CD14-positive monocyte (primary cell): ENCODE data around the gene PIK3AP1. TPM values are rescaled to one million over a fixed set of nuclear protein-coding genes. Genes with fewer than 3 reads are reported as not detected.

ENCODE experiments used
- DNase-seq, 3 donors: peaks; one replicate each; pipeline ENCODE4 v3.0.0-alpha.2; 2011 to 2022
- H2AFZ ChIP-seq: 2 replicates; pipeline ENCODE4 v1.6.0; 2012; ENCODE audit warnings: mild to moderate bottlenecking, low read depth, low read length, inconsistent platforms; ENCODE audit not compliant: insufficient read depth, poor library complexity, severe bottlenecking
- H3K27ac ChIP-seq, 2 donors: 1 replicate in 1 of 2; 2 replicates in 1 of 2; pipeline ENCODE4 v1.5.1; 2012 to 2013; ENCODE audit warnings: low read length in 2 of 2, control low read depth in 1 of 2, inconsistent platforms in 1 of 2, low read depth in 1 of 2, mild to moderate bottlenecking in 1 of 2
- H3K27me3 ChIP-seq, 2 donors: one replicate each; pipeline versions ENCODE4 v1.6.0 to v1.6.1; 2011 to 2013; ENCODE audit warnings: low read length in 2 of 2; ENCODE audit not compliant: control insufficient read depth in 2 of 2, insufficient read depth in 2 of 2
- H3K36me3 ChIP-seq, 2 donors: replicated peaks in 1 of 2; 1 replicate in 1 of 2; 2 replicates in 1 of 2; pipeline versions ENCODE4 v1.5.1 to v1.6.1; 2012 to 2013; ENCODE audit warnings: low read length in 2 of 2, control low read depth in 1 of 2, inconsistent platforms in 1 of 2, mild to moderate bottlenecking in 1 of 2; ENCODE audit not compliant: insufficient read depth in 2 of 2, control insufficient read depth in 1 of 2
- H3K4me1 ChIP-seq, 2 donors: 1 replicate in 1 of 2; 2 replicates in 1 of 2; pipeline versions ENCODE4 v1.5.1 to v1.6.1; 2012 to 2013; ENCODE audit warnings: low read length in 2 of 2, control low read depth in 1 of 2, inconsistent platforms in 1 of 2, mild to moderate bottlenecking in 1 of 2, moderate library complexity in 1 of 2; ENCODE audit not compliant: insufficient read depth in 2 of 2, control insufficient read depth in 1 of 2
- H3K4me2 ChIP-seq: replicated peaks from 2 replicates; pipeline ENCODE3; 2012; ENCODE audit warnings: low read length, moderate library complexity, mild to moderate bottlenecking; ENCODE audit not compliant: poor library complexity, severe bottlenecking; ENCODE audit errors: extremely low read depth
- H3K4me3 ChIP-seq, 3 experiments: fragments of 200-600 bp in 1 of 3; sonication (generic) in 1 of 3; replicated peaks in 1 of 3; 1 replicate in 2 of 3; 2 replicates in 1 of 3; pipeline ENCODE4 v1.5.1; 2011 to 2013; ENCODE audit warnings: low read length in 3 of 3, mild to moderate bottlenecking in 3 of 3, control low read depth in 2 of 3, low read depth in 2 of 3, inconsistent platforms in 1 of 3, moderate library complexity in 1 of 3
- H3K79me2 ChIP-seq: 2 replicates; pipeline ENCODE4 v1.6.0; 2012; ENCODE audit warnings: mild to moderate bottlenecking, control low read depth, inconsistent platforms, low read length, moderate library complexity; ENCODE audit not compliant: insufficient read depth
- H3K9ac ChIP-seq: 2 replicates; pipeline ENCODE4 v1.6.0; 2017; ENCODE audit warnings: low read length, mild to moderate bottlenecking; ENCODE audit not compliant: insufficient read depth, poor library complexity, severe bottlenecking
- H3K9me3 ChIP-seq, 2 donors: replicated peaks in 1 of 2; 1 replicate in 1 of 2; 2 replicates in 1 of 2; pipeline versions ENCODE4 v1.5.1 to v1.6.1; 2012 to 2013; ENCODE audit warnings: low read length in 2 of 2, control low read depth in 1 of 2; ENCODE audit not compliant: control insufficient read depth in 1 of 2, insufficient read depth in 1 of 2
- H4K20me1 ChIP-seq: 2 replicates; pipeline ENCODE4 v1.6.0; 2012; ENCODE audit warnings: mild to moderate bottlenecking, low read length, control low read depth, moderate library complexity; ENCODE audit not compliant: insufficient read depth
- H3K27ac Mint-ChIP-seq, 7 donors: one replicate each; pipeline ENCODE4 v1.8.0; 2020; ENCODE audit warnings: mild to moderate bottlenecking in 7 of 7, mixed read lengths in 7 of 7, moderate library complexity in 6 of 7, inconsistent platforms in 2 of 7
- H3K27me3 Mint-ChIP-seq, 3 donors: one replicate each; pipeline ENCODE4 v1.8.0; 2021 to 2022; ENCODE audit warnings: low read depth in 3 of 3, mild to moderate bottlenecking in 3 of 3, mixed read lengths in 3 of 3, moderate library complexity in 3 of 3, inconsistent platforms in 1 of 3
- H3K36me3 Mint-ChIP-seq, 2 donors: one replicate each; pipeline ENCODE4 v1.8.0; 2020; ENCODE audit warnings: mixed read lengths in 2 of 2, inconsistent platforms in 1 of 2, mild to moderate bottlenecking in 1 of 2
- H3K4me1 Mint-ChIP-seq: one replicate; pipeline ENCODE4 v1.8.0; 2020; ENCODE audit warnings: mild to moderate bottlenecking, mixed read lengths
- H3K4me3 Mint-ChIP-seq, 2 donors: one replicate each; pipeline ENCODE4 v1.8.0; 2020; ENCODE audit warnings: mild to moderate bottlenecking in 2 of 2, mixed read lengths in 2 of 2, moderate library complexity in 1 of 2
- H3K9me3 Mint-ChIP-seq, 7 donors: one replicate each; pipeline ENCODE4 v1.8.0; 2020 to 2022; ENCODE audit warnings: mixed read lengths in 7 of 7, mild to moderate bottlenecking in 6 of 7, moderate library complexity in 6 of 7, inconsistent platforms in 2 of 7
- CTCF ChIP-seq: fragments of 200-600 bp; IDR thresholded peaks from one replicate; pipeline ENCODE4 v1.8.0; 2022; ENCODE audit warnings: antibody characterized with exemption, mild to moderate bottlenecking
- WGBS: methylation state at CpG from one replicate; pipeline ENCODE4 v1.1.5; 2013; ENCODE audit warnings: missing lambda C conversion rate; ENCODE audit not compliant: insufficient coverage; 5-methylcytosine and 5-hydroxymethylcytosine counted together
- intact Hi-C, 2 donors: fragments of 100-400 bp; cut with micrococcal nuclease; formaldehyde crosslinking; loops; one replicate each; pipeline versions ENCODE4 v1.15.0 to v1.15.1; 2023
- polyA plus RNA-seq, 3 donors: library from polyadenylated mRNA; depleted of rRNA in 1 of 3; unstranded in 2 of 3; stranded (reverse) in 1 of 3; fragments of 300-500 nt in 2 of 3; fragments of >200 nt in 1 of 3; fragmentation: Illumina TruSeq in 2 of 3; gene quantifications; 1 replicate in 2 of 3; 2 replicates in 1 of 3; pipeline ENCODE4 v1.2.3, GENCODE V29; 2012 to 2021

The PIK3AP1 gene
- polyA plus RNA-seq, 3 donors, result 95.5 to 157 (median 112) TPM

- H3K9me3 ChIP-seq, result no peaks in the 10 kb centered on the region
- no peak overlapping the region for H3K27ac ChIP-seq
- peaks cover 42 to 49% of the 10 kb centered on the region in 2 donors for H3K36me3 Mint-ChIP-seq
- H3K4me1 Mint-ChIP-seq, result peaks cover 54% of the 10 kb centered on the region
- peaks cover 0 to 42% of the 10 kb centered on the region in 2 donors for H3K36me3 ChIP-seq
- no peak for TF ChIP-seq CTCF
- no peak overlapping the region for H3K4me3 ChIP-seq
- peak overlapping the region in 2 of 7 donors; percentile 32 to 46 for H3K27ac Mint-ChIP-seq
- H3K79me2 ChIP-seq, result peaks cover 98% of the 10 kb centered on the region
- H3K4me3 Mint-ChIP-seq, result no peak overlapping the region
- intact Hi-C loops, result no loop called here
- no peak overlapping the region for H2AFZ ChIP-seq
- H3K9ac ChIP-seq, result no peak overlapping the region
- H3K9me3 Mint-ChIP-seq, result no peaks in the 10 kb centered on the region
- H3K4me2 ChIP-seq, result no peak overlapping the region
- H3K27me3 ChIP-seq, result no peaks in the 10 kb centered on the region
- H3K4me1 ChIP-seq, result peaks cover 32 to 42% of the 10 kb centered on the region in 2 donors
- peaks cover 81% of the 10 kb centered on the region for H4K20me1 ChIP-seq
- H3K27me3 Mint-ChIP-seq, result no peaks in the 10 kb centered on the region
- DNase-seq, result no peak
- WGBS, result 100% methylated on average over 1 of the region's 3 CpGs
Measured at GRCh38 chr10:96697438-96697837, 22.9 kb downstream of the PIK3AP1 start.

- H3K4me1 ChIP-seq, result peaks cover 32 to 42% of the 10 kb centered on the region in 2 donors
- no peak overlapping the region for H3K27ac ChIP-seq
- peaks cover 86% of the 10 kb centered on the region for H4K20me1 ChIP-seq
- H3K36me3 ChIP-seq, result peaks cover 0 to 37% of the 10 kb centered on the region in 2 donors
- H3K79me2 ChIP-seq, result peaks cover 98% of the 10 kb centered on the region
- H3K9me3 ChIP-seq, result no peaks in the 10 kb centered on the region
- no peak overlapping the region for H2AFZ ChIP-seq
- WGBS, result 100% methylated on average over 4 of the region's 7 CpGs
- no peaks in the 10 kb centered on the region for H3K27me3 Mint-ChIP-seq
- no peak overlapping the region for H3K9ac ChIP-seq
- no peaks in the 10 kb centered on the region for H3K27me3 ChIP-seq
- no peak for TF ChIP-seq CTCF
- H3K36me3 Mint-ChIP-seq, result peaks cover 42 to 48% of the 10 kb centered on the region in 2 donors
- no peak overlapping the region for H3K4me3 ChIP-seq
- H3K27ac Mint-ChIP-seq, result peak overlapping the region in 2 of 7 donors; percentile 32 to 46
- H3K9me3 Mint-ChIP-seq, result no peaks in the 10 kb centered on the region
- H3K4me1 Mint-ChIP-seq, result peaks cover 52% of the 10 kb centered on the region
- DNase-seq, result no peak
- intact Hi-C loops, result no loop called here
- H3K4me2 ChIP-seq, result no peak overlapping the region
- no peak overlapping the region for H3K4me3 Mint-ChIP-seq
Measured at GRCh38 chr10:96696845-96697425, 23.4 kb downstream of the PIK3AP1 start.
